NT2/D1 (cell line): ENCODE data around the gene TAF11.

Experiments used
- DNase-seq: peaks from one replicate; pipeline ENCODE4 v3.0.0-alpha.2; 2011; ENCODE audit warnings: low read depth, low spot score
- H3K27me3 ChIP-seq: 2 replicates; pipeline ENCODE4 v1.6.0; 2011; ENCODE audit warnings: mild to moderate bottlenecking; ENCODE audit not compliant: insufficient read length, insufficient read depth
- H3K36me3 ChIP-seq: 2 replicates; pipeline ENCODE4 v1.6.1; 2011; ENCODE audit warnings: mild to moderate bottlenecking, low read length, mixed read lengths; ENCODE audit not compliant: insufficient read depth, insufficient read length
- H3K4me1 ChIP-seq: 2 replicates; pipeline ENCODE4 v1.5.1; 2011; ENCODE audit not compliant: insufficient read depth, insufficient read length
- H3K4me3 ChIP-seq: 2 replicates; pipeline ENCODE4 v1.5.1; 2011; ENCODE audit warnings: low read depth; ENCODE audit not compliant: insufficient read length
- H3K9ac ChIP-seq: 2 replicates; pipeline ENCODE4 v1.6.0; 2011; ENCODE audit warnings: low read depth; ENCODE audit not compliant: insufficient read length
- H3K9me3 ChIP-seq: 2 replicates; pipeline ENCODE4 v1.5.1; 2011; ENCODE audit warnings: mild to moderate bottlenecking, low read length; ENCODE audit not compliant: insufficient read depth
- SUZ12 ChIP-seq: IDR thresholded peaks from 2 replicates; pipeline ENCODE4 v1.6.1; 2011; ENCODE audit not compliant: insufficient read length, insufficient read depth; ENCODE audit errors: extremely low read depth
- YY1 ChIP-seq: IDR thresholded peaks from 2 replicates; pipeline ENCODE4 v1.6.1; 2011; ENCODE audit not compliant: insufficient read length, insufficient read depth
- ZNF274 ChIP-seq: IDR thresholded peaks from 2 replicates; pipeline ENCODE4 v1.6.1; 2011; ENCODE audit warnings: mild to moderate bottlenecking, low read depth, low read length

TAF11 gene

GRCh38 chr6:34926655-34927054 lies 38.8 kb upstream of the TAF11 start:
- H3K4me3 ChIP-seq, result no peak overlapping the region
- H3K4me1 ChIP-seq, result peaks cover 3% of the 10 kb centered on the region
- H3K9me3 ChIP-seq, result no peaks in the 10 kb centered on the region
- peaks cover 13% of the 10 kb centered on the region for H3K27me3 ChIP-seq
- no peak overlapping the region for H3K9ac ChIP-seq
- no peak for DNase-seq
- TF ChIP-seq SUZ12 (no peak), YY1 (no peak), ZNF274 (no peak)
- no peaks in the 10 kb centered on the region for H3K36me3 ChIP-seq

GRCh38 chr6:34924831-34925625 lies 37.2 kb upstream of the TAF11 start:
- no peaks in the 10 kb centered on the region for H3K36me3 ChIP-seq
- TF ChIP-seq YY1, result no peak
- TF ChIP-seq SUZ12, result no peak
- TF ChIP-seq ZNF274, result no peak
- no peak for DNase-seq

GRCh38 chr6:34922177-34922663 lies 34.4 kb upstream of the TAF11 start:
- Histone ChIP-seq H3K9me3 (no peaks in the 10 kb centered on the region), H3K27me3 (peaks cover 2% of the 10 kb centered on the region), H3K9ac (no peak overlapping the region), H3K36me3 (no peaks in the 10 kb centered on the region), H3K4me3 (no peak overlapping the region), H3K4me1 (no peaks in the 10 kb centered on the region)
- DNase-seq, result no peak
- TF ChIP-seq ZNF274 (no peak), SUZ12 (no peak), YY1 (no peak)

More at GRCh38 chr6:34924831-34925625, 37.2 kb upstream of the TAF11 start:
- H3K4me1 ChIP-seq, result peaks cover 3% of the 10 kb centered on the region
- H3K9ac ChIP-seq, result no peak overlapping the region
- H3K4me3 ChIP-seq, result no peak overlapping the region
- H3K9me3 ChIP-seq, result no peaks in the 10 kb centered on the region
- peaks cover 13% of the 10 kb centered on the region for H3K27me3 ChIP-seq

GRCh38 chr6:34920097-34920496 lies 32.3 kb upstream of the TAF11 start:
- TF ChIP-seq YY1 (no peak), SUZ12 (no peak), ZNF274 (no peak)
- Histone ChIP-seq H3K9ac (no peak overlapping the region), H3K27me3 (peaks cover under 1% of the 10 kb centered on the region), H3K36me3 (no peaks in the 10 kb centered on the region), H3K4me1 (no peaks in the 10 kb centered on the region), H3K9me3 (no peaks in the 10 kb centered on the region), H3K4me3 (no peak overlapping the region)
- DNase-seq, result no peak

GRCh38 chr6:34919651-34920050 lies 31.8 kb upstream of the TAF11 start:
- no peak overlapping the region for H3K4me3 ChIP-seq
- DNase-seq, result no peak
- no peaks in the 10 kb centered on the region for H3K27me3 ChIP-seq
- no peaks in the 10 kb centered on the region for H3K4me1 ChIP-seq
- no peak for TF ChIP-seq YY1
- H3K9ac ChIP-seq, result no peak overlapping the region
- H3K36me3 ChIP-seq, result no peaks in the 10 kb centered on the region
- H3K9me3 ChIP-seq, result no peaks in the 10 kb centered on the region

GRCh38 chr6:34917626-34918285 lies 29.9 kb upstream of the TAF11 start:
- H3K9ac ChIP-seq, result no peak overlapping the region
- no peak overlapping the region for H3K4me3 ChIP-seq
- DNase-seq, result no peak
- no peaks in the 10 kb centered on the region for H3K36me3 ChIP-seq
- no peaks in the 10 kb centered on the region for H3K4me1 ChIP-seq
- no peaks in the 10 kb centered on the region for H3K27me3 ChIP-seq
- H3K9me3 ChIP-seq, result no peaks in the 10 kb centered on the region
- TF ChIP-seq YY1 (no peak), ZNF274 (no peak), SUZ12 (no peak)

- H3K27me3 ChIP-seq, result no peaks in the 10 kb centered on the region
- no peak overlapping the region for H3K4me3 ChIP-seq
- no peak for DNase-seq
- no peaks in the 10 kb centered on the region for H3K4me1 ChIP-seq
- H3K36me3 ChIP-seq, result no peaks in the 10 kb centered on the region
- H3K9me3 ChIP-seq, result no peaks in the 10 kb centered on the region
- no peak overlapping the region for H3K9ac ChIP-seq
- TF ChIP-seq YY1, result no peak
- TF ChIP-seq ZNF274, result no peak
- no peak for TF ChIP-seq SUZ12
These were observed 28.6 kb upstream of the TAF11 start for GRCh38 chr6:34916348-34916967.
